Esophagus (tissue), 2 donors: ENCODE measurements around the gene NOCT. TPM values are rescaled to one million over a fixed set of nuclear protein-coding genes. Genes with fewer than 3 reads are reported as not detected.

Experiments used
- H3K27ac ChIP-seq, 2 donors: one replicate each; pipeline ENCODE4 v1.5.1; 2013; ENCODE audit warnings: low read depth in 2 of 2, mild to moderate bottlenecking in 2 of 2, inconsistent platforms in 1 of 2, low read length in 1 of 2, moderate library complexity in 1 of 2
- H3K27me3 ChIP-seq, 2 donors: one replicate each; pipeline ENCODE4 v1.6.1; 2013; ENCODE audit warnings: low read length in 2 of 2, control low read depth in 1 of 2, mild to moderate bottlenecking in 1 of 2; ENCODE audit not compliant: insufficient read depth in 2 of 2, control insufficient read depth in 1 of 2
- H3K36me3 ChIP-seq, 2 donors: one replicate each; pipeline ENCODE4 v1.6.1; 2013; ENCODE audit warnings: low read length in 1 of 2; ENCODE audit not compliant: control insufficient read depth in 2 of 2, insufficient read depth in 2 of 2
- H3K4me1 ChIP-seq, 2 donors: one replicate each; pipeline ENCODE4 v1.6.1; 2013; ENCODE audit warnings: low read length in 1 of 2; ENCODE audit not compliant: control insufficient read depth in 2 of 2, insufficient read depth in 2 of 2
- H3K4me3 ChIP-seq, 2 donors: one replicate each; pipeline ENCODE4 v1.5.1; 2013; ENCODE audit warnings: low read length in 2 of 2, mild to moderate bottlenecking in 2 of 2, low read depth in 1 of 2, moderate library complexity in 1 of 2
- H3K9me3 ChIP-seq, 2 donors: one replicate each; pipeline ENCODE4 v1.6.1; 2013; ENCODE audit warnings: mild to moderate bottlenecking in 2 of 2, low read depth in 1 of 2, low read length in 1 of 2, moderate library complexity in 1 of 2; ENCODE audit not compliant: control insufficient read depth in 2 of 2, insufficient read depth in 1 of 2
- WGBS, 2 donors: extraction: QIAGEN DNeasy Blood & Tissue Kit; methylation state at CpG; one replicate each; pipeline ENCODE4 v1.1.7; 2013; 5-methylcytosine and 5-hydroxymethylcytosine counted together
- polyA plus RNA-seq, 2 donors: library from polyadenylated mRNA; stranded (reverse); fragments of 200-250 nt; gene quantifications; one replicate each; pipeline ENCODE4 v1.2.3, GENCODE V29; 2013
- donor health status: healthy with polysubstance abuse.
- donor health status: Bipolar disorder and iron deficiency.

Gene NOCT
- polyA plus RNA-seq, 2 donors, result 1.8 to 2.2 TPM

GRCh38 chr4:139030614-139031235 is 15.1 kb downstream of the NOCT start:
- H3K27me3 ChIP-seq, result no peaks in the 10 kb centered on the region
- 41 to 42% methylated on average over 14 of the region's 14 CpGs for whole genome bisulfite sequencing, 2 donors
- peaks cover 0 to 3% of the 10 kb centered on the region in 2 donors for H3K4me1 ChIP-seq
- H3K9me3 ChIP-seq, result no peaks in the 10 kb centered on the region
- no peak overlapping the region for H3K4me3 ChIP-seq
- no peaks in the 10 kb centered on the region for H3K36me3 ChIP-seq
- no peak overlapping the region for H3K27ac ChIP-seq

GRCh38 chr4:139035650-139036049 is 20.1 kb downstream of the NOCT start:
- Histone ChIP-seq H3K4me1 (no peaks in the 10 kb centered on the region), H3K27me3 (no peaks in the 10 kb centered on the region), H3K4me3 (no peak overlapping the region), H3K36me3 (no peaks in the 10 kb centered on the region), H3K27ac (no peak overlapping the region), H3K9me3 (no peaks in the 10 kb centered on the region)
- 87 to 91% methylated on average over 5 of the region's 5 CpGs for WGBS, 2 donors

GRCh38 chr4:139036885-139037284 is 21.3 kb downstream of the NOCT start:
- 71 to 86% methylated on average over 2 of the region's 2 CpGs for WGBS, 2 donors
- Histone ChIP-seq H3K27me3 (no peaks in the 10 kb centered on the region), H3K9me3 (no peaks in the 10 kb centered on the region), H3K4me1 (no peaks in the 10 kb centered on the region), H3K27ac (no peak overlapping the region), H3K36me3 (no peaks in the 10 kb centered on the region), H3K4me3 (no peak overlapping the region)

GRCh38 chr4:139038874-139039443 is 23.4 kb downstream of the NOCT start:
- H3K27ac ChIP-seq, result no peak overlapping the region
- H3K36me3 ChIP-seq, result peaks cover 4% of the 10 kb centered on the region in 2 donors
- no peaks in the 10 kb centered on the region for H3K9me3 ChIP-seq
- no peak overlapping the region for H3K4me3 ChIP-seq
- H3K27me3 ChIP-seq, result no peaks in the 10 kb centered on the region
- H3K4me1 ChIP-seq, result no peaks in the 10 kb centered on the region
- 61 to 82% methylated on average over 1 of the region's 1 CpG for WGBS, 2 donors

- H3K36me3 ChIP-seq, result peaks cover 4 to 8% of the 10 kb centered on the region in 2 donors
- no peaks in the 10 kb centered on the region for H3K4me1 ChIP-seq
- H3K4me3 ChIP-seq, result no peak overlapping the region
- 66 to 72% methylated on average over 10 of the region's 10 CpGs for WGBS, 2 donors
- no peaks in the 10 kb centered on the region for H3K27me3 ChIP-seq
- peak overlapping the region in 1 of 2 donors; percentile 24 for H3K27ac ChIP-seq
- no peaks in the 10 kb centered on the region for H3K9me3 ChIP-seq
Observed at GRCh38 chr4:139042981-139043460, 27.4 kb downstream of the NOCT start.

- 84 to 87% methylated on average over 2 of the region's 2 CpGs for WGBS, 2 donors
- Histone ChIP-seq H3K27ac (no peak overlapping the region), H3K9me3 (no peaks in the 10 kb centered on the region), H3K4me1 (no peaks in the 10 kb centered on the region), H3K4me3 (no peak overlapping the region), H3K27me3 (no peaks in the 10 kb centered on the region), H3K36me3 (peaks cover 4 to 8% of the 10 kb centered on the region in 2 donors)
Observed at GRCh38 chr4:139044291-139044690, 28.7 kb downstream of the NOCT start.

- Histone ChIP-seq H3K4me1 (no peaks in the 10 kb centered on the region), H3K4me3 (no peak overlapping the region), H3K9me3 (no peaks in the 10 kb centered on the region), H3K27me3 (no peaks in the 10 kb centered on the region), H3K27ac (no peak overlapping the region), H3K36me3 (peaks cover 2 to 7% of the 10 kb centered on the region in 2 donors)
- WGBS, 2 donors, result 77 to 82% methylated on average over 3 of the region's 3 CpGs
Observed at GRCh38 chr4:139048026-139048425, 32.4 kb downstream of the NOCT start.

GRCh38 chr4:139050446-139050845 is 34.9 kb downstream of the NOCT start:
- Histone ChIP-seq H3K4me1 (no peaks in the 10 kb centered on the region), H3K4me3 (no peak overlapping the region), H3K36me3 (no peaks in the 10 kb centered on the region), H3K27ac (no peak overlapping the region), H3K9me3 (no peaks in the 10 kb centered on the region), H3K27me3 (no peaks in the 10 kb centered on the region)
- WGBS, 2 donors, result 92 to 96% methylated on average over 2 of the region's 2 CpGs

- WGBS, 2 donors, result 85 to 92% methylated on average over 1 of the region's 1 CpG
- Histone ChIP-seq H3K27ac (no peak overlapping the region), H3K4me3 (no peak overlapping the region), H3K9me3 (no peaks in the 10 kb centered on the region), H3K27me3 (no peaks in the 10 kb centered on the region), H3K36me3 (peaks cover 0 to 3% of the 10 kb centered on the region in 2 donors), H3K4me1 (no peaks in the 10 kb centered on the region)
Observed at GRCh38 chr4:139053909-139054308, 38.3 kb downstream of the NOCT start.
